Neural cell (in vitro differentiated cells): ENCODE data around the gene SMCO2. TPM values are rescaled to one million over a fixed set of nuclear protein-coding genes. Genes with fewer than 3 reads are reported as not detected.

Experiments
- H2AFZ ChIP-seq: fragments of 200-600, 300-800 bp; sonication (generic), shearing (Covaris generic); 2 replicates; pipeline ENCODE4 v1.6.0; 2014; ENCODE audit warnings: low read depth, mild to moderate bottlenecking, antibody characterized with exemption, low read length, moderate library complexity
- H3F3A ChIP-seq: fragments of 200-600 bp; shearing (Covaris generic); 2 replicates; pipeline ENCODE4 v1.6.1; 2016; ENCODE audit warnings: mild to moderate bottlenecking, moderate library complexity, mixed read lengths, antibody characterized with exemption, low read length; ENCODE audit not compliant: insufficient read depth, poor library complexity, severe bottlenecking
- H3K27ac ChIP-seq: fragments of 200-600, 300-800 bp; sonication (generic), shearing (Covaris generic); 2 replicates; pipeline ENCODE4 v1.5.1; 2014; ENCODE audit warnings: mild to moderate bottlenecking, low read length, moderate library complexity
- H3K27me3 ChIP-seq: fragments of 300-800, 200-600 bp; sonication (generic), shearing (Covaris generic); 2 replicates; pipeline ENCODE4 v1.6.0; 2014; ENCODE audit warnings: mild to moderate bottlenecking, low read depth, low read length, moderate library complexity; ENCODE audit not compliant: insufficient read depth
- H3K36me3 ChIP-seq: fragments of 300-800, 200-600 bp; sonication (generic), shearing (Covaris generic); 2 replicates; pipeline ENCODE4 v1.5.1; 2014; ENCODE audit warnings: mild to moderate bottlenecking, antibody characterized with exemption, low read length, moderate library complexity; ENCODE audit not compliant: insufficient read depth
- H3K4me2 ChIP-seq: fragments of 300-800, 200-600 bp; sonication (generic), shearing (Covaris generic); 2 replicates; pipeline ENCODE4 v1.6.0; 2014; ENCODE audit warnings: mild to moderate bottlenecking, low read length
- H3K4me3 ChIP-seq: fragments of 300-800, 200-600 bp; sonication (generic), shearing (Covaris generic); 2 replicates; pipeline ENCODE4 v1.5.1; 2014; ENCODE audit warnings: mild to moderate bottlenecking, low read length, moderate library complexity
- H3K79me2 ChIP-seq: fragments of 200-600 bp; shearing (Covaris generic); replicated peaks from 2 replicates; pipeline ENCODE4 v1.6.0; 2014; ENCODE audit warnings: mild to moderate bottlenecking, low read length, moderate library complexity; ENCODE audit not compliant: insufficient read depth
- H3K9ac ChIP-seq: fragments of 300-800, 200-600 bp; sonication (generic), shearing (Covaris generic); 2 replicates; pipeline ENCODE4 v1.6.1; 2016; ENCODE audit warnings: mild to moderate bottlenecking, low read length, mixed read lengths
- H3K9me2 ChIP-seq: fragments of 200-600 bp; shearing (Covaris generic); 2 replicates; pipeline ENCODE4 v1.6.1; 2016; ENCODE audit warnings: mild to moderate bottlenecking, low read length, mixed read lengths; ENCODE audit not compliant: insufficient read depth
- H3K9me3 ChIP-seq: fragments of 200-600, 300-800 bp; sonication (generic), shearing (Covaris generic); 2 replicates; pipeline ENCODE4 v1.6.1; 2016; ENCODE audit warnings: mild to moderate bottlenecking, mixed run types, low read length, moderate library complexity, mixed read lengths
- H4K20me1 ChIP-seq: fragments of 200-600 bp; shearing (Covaris generic); 2 replicates; pipeline ENCODE4 v1.6.1; 2016; ENCODE audit warnings: mild to moderate bottlenecking, mixed run types; ENCODE audit not compliant: insufficient read depth
- CTCF ChIP-seq: fragments of 450-650 bp; IDR thresholded peaks from 2 replicates; pipeline ENCODE4 v1.5.1; 2014; ENCODE audit warnings: antibody characterized with exemption, mild to moderate bottlenecking, moderate library complexity; ENCODE audit not compliant: poor library complexity, severe bottlenecking
- EP300 ChIP-seq: fragments of 450-650 bp; conservative IDR thresholded peaks from 2 replicates; pipeline ENCODE4 v1.6.1; 2014; ENCODE audit warnings: antibody characterized with exemption, mild to moderate bottlenecking, moderate library complexity; ENCODE audit not compliant: poor library complexity, severe bottlenecking
- EZH2 ChIP-seq: fragments of 200-600, 300-800 bp; shearing (Covaris generic), sonication (generic); IDR thresholded peaks from 2 replicates; pipeline ENCODE4 v1.6.1; 2014; ENCODE audit warnings: antibody characterized with exemption, low read length, borderline replicate concordance, mild to moderate bottlenecking; ENCODE audit not compliant: insufficient read depth, poor library complexity, severe bottlenecking
- MXI1 ChIP-seq: fragments of 450-650 bp; conservative IDR thresholded peaks from 2 replicates; pipeline ENCODE4 v1.6.1; 2014; ENCODE audit warnings: antibody characterized with exemption, mild to moderate bottlenecking; ENCODE audit not compliant: poor library complexity, severe bottlenecking
- POLR2AphosphoS5 ChIP-seq: IDR thresholded peaks from 2 replicates; pipeline ENCODE4 v1.6.1; 2012
- RAD21 ChIP-seq: fragments of 450-650 bp; conservative IDR thresholded peaks from 2 replicates; pipeline ENCODE4 v1.6.1; 2014; ENCODE audit warnings: antibody characterized with exemption, mild to moderate bottlenecking, moderate library complexity
- REST ChIP-seq: IDR thresholded peaks from 2 replicates; pipeline ENCODE4 v1.6.1; 2012; ENCODE audit warnings: borderline replicate concordance
- SMC3 ChIP-seq: fragments of 450-650 bp; conservative IDR thresholded peaks from 2 replicates; pipeline ENCODE4 v1.6.1; 2014; ENCODE audit warnings: antibody characterized with exemption, mild to moderate bottlenecking, moderate library complexity; ENCODE audit not compliant: poor library complexity
- TAF1 ChIP-seq: IDR thresholded peaks from 2 replicates; pipeline ENCODE4 v1.6.1; 2012; ENCODE audit warnings: low read depth
- polyA plus RNA-seq: library from polyadenylated mRNA; depleted of rRNA; stranded (reverse); fragments of >200 nt; gene quantifications from 2 replicates; pipeline ENCODE4 v1.2.3, GENCODE V29; 2014

SMCO2 gene
- polyA plus RNA-seq, 1 donor from 2014 or later = not detected

DNA sequence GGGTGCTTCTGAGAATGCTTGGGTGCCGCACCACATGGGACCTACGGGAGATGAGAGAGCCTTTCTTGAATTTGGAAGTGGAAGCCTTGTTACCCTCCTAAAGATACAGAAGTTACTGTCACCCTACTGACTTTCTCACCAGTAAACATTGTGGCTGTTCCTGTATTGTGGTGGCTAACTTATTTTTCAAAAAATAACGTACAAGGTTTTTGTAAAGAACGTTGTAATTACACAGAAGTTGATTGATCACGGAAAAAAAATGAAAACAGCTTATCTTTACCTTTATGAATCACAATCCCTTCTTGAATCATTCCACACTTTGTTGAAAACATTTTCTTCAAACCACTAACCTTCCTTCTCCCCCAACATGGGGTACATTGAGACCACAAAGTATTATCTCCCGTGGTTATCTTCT lies 55.5 kb downstream of the SMCO2 start:
- Histone ChIP-seq H3K4me3 (no peak overlapping the region), H3K27ac (no peak overlapping the region), H3K36me3 (no peaks in the 10 kb centered on the region), H3K9ac (no peak overlapping the region), H4K20me1 (no peaks in the 10 kb centered on the region), H3K9me3 (no peaks in the 10 kb centered on the region), H2AFZ (no peak overlapping the region), H3K9me2 (no peaks in the 10 kb centered on the region), H3K4me2 (no peak overlapping the region), H3K27me3 (no peaks in the 10 kb centered on the region), H3K79me2 (no peaks in the 10 kb centered on the region), H3F3A (no peaks in the 10 kb centered on the region)
- TF ChIP-seq EZH2 = no peak
- no peak for TF ChIP-seq EP300
- no peak for TF ChIP-seq POLR2AphosphoS5
- TF ChIP-seq CTCF = no peak

GRCh38 chr12:27504507-27504906 lies 58.0 kb downstream of the SMCO2 start:
- no peaks in the 10 kb centered on the region for H3K27me3 ChIP-seq
- no peak overlapping the region for H2AFZ ChIP-seq
- no peaks in the 10 kb centered on the region for H3F3A ChIP-seq
- H3K79me2 ChIP-seq = no peaks in the 10 kb centered on the region
- H3K36me3 ChIP-seq = no peaks in the 10 kb centered on the region
- no peak overlapping the region for H3K27ac ChIP-seq
- H3K4me2 ChIP-seq = no peak overlapping the region
- no peaks in the 10 kb centered on the region for H3K9me3 ChIP-seq
- no peak overlapping the region for H3K9ac ChIP-seq
- no peaks in the 10 kb centered on the region for H3K9me2 ChIP-seq
- no peaks in the 10 kb centered on the region for H4K20me1 ChIP-seq
- no peak overlapping the region for H3K4me3 ChIP-seq
- no peak for TF ChIP-seq RAD21
- no peak for TF ChIP-seq SMC3
- TF ChIP-seq MXI1 = no peak
- TF ChIP-seq TAF1 = no peak
- TF ChIP-seq EZH2 = no peak

DNA sequence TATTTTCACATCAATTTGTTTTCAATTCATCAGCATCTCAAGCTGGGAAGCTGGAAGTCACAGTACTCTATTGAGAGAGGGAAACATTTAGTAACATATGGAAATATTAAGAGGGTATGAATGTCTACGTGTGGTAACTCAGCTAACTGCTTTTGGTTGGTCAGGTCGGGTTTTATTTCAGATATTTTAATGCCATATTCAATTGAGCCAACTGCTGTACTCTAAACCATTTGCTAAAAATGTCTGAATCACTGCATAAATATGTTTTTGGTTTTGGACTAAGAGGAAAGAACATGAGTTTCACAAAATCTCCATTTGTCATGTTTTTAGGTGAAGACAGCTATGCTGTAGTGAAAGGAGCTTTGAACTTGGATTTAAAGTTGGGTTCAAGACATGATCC lies 58.6 kb downstream of the SMCO2 start:
- no peaks in the 10 kb centered on the region for H3K9me3 ChIP-seq
- no peaks in the 10 kb centered on the region for H3F3A ChIP-seq
- H3K9me2 ChIP-seq = no peaks in the 10 kb centered on the region
- no peak overlapping the region for H3K4me2 ChIP-seq
- no peaks in the 10 kb centered on the region for H4K20me1 ChIP-seq
- no peaks in the 10 kb centered on the region for H3K36me3 ChIP-seq
- no peak overlapping the region for H3K4me3 ChIP-seq
- no peak overlapping the region for H2AFZ ChIP-seq
- H3K27ac ChIP-seq = no peak overlapping the region
- TF ChIP-seq TAF1 (no peak), EP300 (no peak), POLR2AphosphoS5 (no peak), EZH2 (no peak), REST (no peak), SMC3 (no peak), CTCF (no peak), MXI1 (no peak), RAD21 (no peak)
- H3K79me2 ChIP-seq = no peaks in the 10 kb centered on the region
- H3K27me3 ChIP-seq = no peaks in the 10 kb centered on the region
- no peak overlapping the region for H3K9ac ChIP-seq
